ENCODE measurements around the gene RMDN3. TPM values are rescaled to one million over a fixed set of nuclear protein-coding genes. Genes with fewer than 3 reads are reported as not detected.

The RMDN3 gene
- total and polyA plus RNA-seq, 2 of the 13 experiments (the other 11 are each of a cell fraction or from before 2014, with no cell fraction given): 16.8 to 19.5 TPM

- no peak for TF ChIP-seq ZNF318 (CRISPR knock-in tag; IDR thresholded peaks at IDR 0.05)
- TF ChIP-seq HNRNPUL1 (IDR thresholded peaks at IDR 0.05; ENCODE audit: low read depth, low read length): no peak
- no peak for TF ChIP-seq HOXD1 (CRISPR knock-in tag; IDR thresholded peaks at IDR 0.05)
- TF ChIP-seq ZMAT5 (CRISPR knock-in tag; IDR thresholded peaks at IDR 0.05; ENCODE audit: borderline replicate concordance, low read depth): no peak
- no peak for TF ChIP-seq KLF15 (CRISPR knock-in tag; IDR thresholded peaks at IDR 0.05; ENCODE audit: borderline replicate concordance)
- TF ChIP-seq FOXA1 (IDR thresholded peaks at IDR 0.05): no peak
- TF ChIP-seq FOXA1 (CRISPR knock-in tag; IDR thresholded peaks at IDR 0.05): no peak
Observed at GRCh38 chr15:40716165-40716564, 38.9 kb downstream of the RMDN3 start (continued).

Measured in HepG2 (cell line).